Measurements from ENCODE around the gene LOXHD1. TPM values are rescaled to one million over a fixed set of nuclear protein-coding genes. Genes with fewer than 3 reads are reported as not detected.
A peak's percentile ranks its signal among the peaks of the same experiment; 100 is the strongest.

Gene LOXHD1
- total RNA-seq, 1 experiment from 2014 or later = 25.5 TPM

- intact Hi-C loops (cut with micrococcal nuclease; ENCODE audit: unreplicated experiment) = loop anchor here (5.0 to 10.0 kb wide), 2 partner anchors 162 to 336 kb away; no protein-coding TSS in a partner anchor
These were observed 174.2 kb downstream of the LOXHD1 start for GRCh38 chr18:46482831-46483230.

GRCh38 chr18:46481847-46482245 is 175.2 kb downstream of the LOXHD1 start:
- intact Hi-C loops (cut with micrococcal nuclease; ENCODE audit: unreplicated experiment) = loop anchor here (1.0 to 10.0 kb wide), 3 partner anchors 163 to 335 kb away; no protein-coding TSS in a partner anchor
- H3K9me3 ChIP-seq (ENCODE audit: low read depth, low read length, poor library complexity, severe bottlenecking) = no peaks in the 10 kb centered on the region

More at GRCh38 chr18:46482831-46483230, 174.2 kb downstream of the LOXHD1 start:
- POLR2A ChIA-PET (ENCODE audit: low non-redundant PET) = no interaction called here
- DNase-seq (ENCODE audit: low spot score) = no peak
- Histone ChIP-seq H3K27ac (ENCODE audit: low read depth, low read length, poor library complexity, severe bottlenecking) (no peak overlapping the region), H3K9me3 (ENCODE audit: low read depth, low read length, poor library complexity, severe bottlenecking) (no peaks in the 10 kb centered on the region), H3K36me3 (ENCODE audit: insufficient read depth, low read length, poor library complexity, severe bottlenecking) (no peaks in the 10 kb centered on the region), H3K27me3 (replicated peaks; ENCODE audit: insufficient read depth, low read depth, low read length, poor library complexity) (no peaks in the 10 kb centered on the region), H3K4me1 (ENCODE audit: insufficient read depth, low read length, poor library complexity, severe bottlenecking) (peaks cover 15% of the 10 kb centered on the region), H3K4me3 (ENCODE audit: low read depth, low read length, poor library complexity, severe bottlenecking) (no peak overlapping the region)
- CTCF ChIA-PET = interaction anchor here (2.5 kb wide), 1 partner anchor 201 kb away, joined by 13 read pairs; no protein-coding TSS in a partner anchor
- BruUV-seq (replicated peaks) = no TSS peak
- TF ChIP-seq EZH2 (IDR thresholded peaks at IDR 0.05; ENCODE audit: borderline replicate concordance, low read depth, low read length, poor library complexity, severe bottlenecking) = no peak
- TF ChIP-seq CTCF (conservative IDR thresholded peaks at IDR 0.05; ENCODE audit: low read depth, low read length) = no peak

GRCh38 chr18:46481048-46481846 is 175.8 kb downstream of the LOXHD1 start:
- TF ChIP-seq EZH2 (IDR thresholded peaks at IDR 0.05; ENCODE audit: borderline replicate concordance, low read depth, low read length, poor library complexity, severe bottlenecking) (no peak), CTCF (conservative IDR thresholded peaks at IDR 0.05; ENCODE audit: low read depth, low read length) (peak; percentile 80)
- ChIA-PET CTCF (interaction anchor here (0.5 to 2.5 kb wide), 4 partner anchors 179 to 308 kb away, joined by 3 to 13 read pairs (median 6); a partner anchor contains a TSS), POLR2A (ENCODE audit: low non-redundant PET) (no interaction called here)
- Histone ChIP-seq H3K36me3 (ENCODE audit: insufficient read depth, low read length, poor library complexity, severe bottlenecking) (no peaks in the 10 kb centered on the region), H3K4me1 (ENCODE audit: insufficient read depth, low read length, poor library complexity, severe bottlenecking) (peaks cover 15% of the 10 kb centered on the region), H3K4me3 (ENCODE audit: low read depth, low read length, poor library complexity, severe bottlenecking) (no peak overlapping the region), H3K27ac (ENCODE audit: low read depth, low read length, poor library complexity, severe bottlenecking) (no peak overlapping the region), H3K27me3 (replicated peaks; ENCODE audit: insufficient read depth, low read depth, low read length, poor library complexity) (no peaks in the 10 kb centered on the region), H3K9me3 (ENCODE audit: low read depth, low read length, poor library complexity, severe bottlenecking) (no peaks in the 10 kb centered on the region)
- intact Hi-C loops (cut with micrococcal nuclease; ENCODE audit: unreplicated experiment) = loop anchor here (1.0 to 10.0 kb wide), 3 partner anchors 164 to 334 kb away; no protein-coding TSS in a partner anchor
- no TSS peak for BruUV-seq (replicated peaks)
- DNase-seq (ENCODE audit: low spot score) = peak; percentile 70

More at GRCh38 chr18:46481847-46482245, 175.2 kb downstream of the LOXHD1 start:
- peaks cover 15% of the 10 kb centered on the region for H3K4me1 ChIP-seq (ENCODE audit: insufficient read depth, low read length, poor library complexity, severe bottlenecking)
- TF ChIP-seq EZH2 (IDR thresholded peaks at IDR 0.05; ENCODE audit: borderline replicate concordance, low read depth, low read length, poor library complexity, severe bottlenecking) (no peak), CTCF (conservative IDR thresholded peaks at IDR 0.05; ENCODE audit: low read depth, low read length) (no peak)
- H3K4me3 ChIP-seq (ENCODE audit: low read depth, low read length, poor library complexity, severe bottlenecking) = no peak overlapping the region
- CTCF ChIA-PET = interaction anchor here (0.8 to 2.5 kb wide), 3 partner anchors 199 to 308 kb away, joined by 3 to 13 read pairs (median 8); a partner anchor contains a TSS
- H3K36me3 ChIP-seq (ENCODE audit: insufficient read depth, low read length, poor library complexity, severe bottlenecking) = no peaks in the 10 kb centered on the region
- no TSS peak for BruUV-seq (replicated peaks)
- H3K27me3 ChIP-seq (replicated peaks; ENCODE audit: insufficient read depth, low read depth, low read length, poor library complexity) = no peaks in the 10 kb centered on the region
- no peak for DNase-seq (ENCODE audit: low spot score)
- POLR2A ChIA-PET (ENCODE audit: low non-redundant PET) = interaction anchor here (0.7 kb wide), 1 partner anchor 309 kb away, joined by 4 read pairs; no protein-coding TSS in a partner anchor
- no peak overlapping the region for H3K27ac ChIP-seq (ENCODE audit: low read depth, low read length, poor library complexity, severe bottlenecking)
